ENCODE results near the gene CCL7.

DNA sequence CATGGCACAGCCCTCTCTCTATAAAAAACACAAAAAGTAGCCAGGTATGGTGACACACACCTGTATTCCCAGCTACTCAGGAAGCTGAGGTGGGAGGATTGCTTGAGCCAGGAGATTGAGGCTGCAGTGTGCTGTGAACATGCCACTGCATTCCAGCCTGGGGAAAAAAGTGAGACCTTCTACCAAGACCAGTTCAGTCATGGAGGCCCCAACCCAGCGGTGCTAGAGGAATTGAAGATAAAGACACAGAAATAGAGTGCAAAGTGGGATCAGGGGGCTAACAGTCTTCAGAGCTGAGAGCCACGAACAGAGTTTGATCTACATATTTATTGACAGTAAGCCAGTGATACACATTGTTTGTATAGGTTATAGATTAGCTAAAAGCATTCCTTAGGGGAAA lies 33.6 kb downstream of the CCL7 start:
- TF ChIP-seq POLR2A (IDR thresholded peaks at IDR 0.05) = no peak
- TF ChIP-seq, protein P1, sequence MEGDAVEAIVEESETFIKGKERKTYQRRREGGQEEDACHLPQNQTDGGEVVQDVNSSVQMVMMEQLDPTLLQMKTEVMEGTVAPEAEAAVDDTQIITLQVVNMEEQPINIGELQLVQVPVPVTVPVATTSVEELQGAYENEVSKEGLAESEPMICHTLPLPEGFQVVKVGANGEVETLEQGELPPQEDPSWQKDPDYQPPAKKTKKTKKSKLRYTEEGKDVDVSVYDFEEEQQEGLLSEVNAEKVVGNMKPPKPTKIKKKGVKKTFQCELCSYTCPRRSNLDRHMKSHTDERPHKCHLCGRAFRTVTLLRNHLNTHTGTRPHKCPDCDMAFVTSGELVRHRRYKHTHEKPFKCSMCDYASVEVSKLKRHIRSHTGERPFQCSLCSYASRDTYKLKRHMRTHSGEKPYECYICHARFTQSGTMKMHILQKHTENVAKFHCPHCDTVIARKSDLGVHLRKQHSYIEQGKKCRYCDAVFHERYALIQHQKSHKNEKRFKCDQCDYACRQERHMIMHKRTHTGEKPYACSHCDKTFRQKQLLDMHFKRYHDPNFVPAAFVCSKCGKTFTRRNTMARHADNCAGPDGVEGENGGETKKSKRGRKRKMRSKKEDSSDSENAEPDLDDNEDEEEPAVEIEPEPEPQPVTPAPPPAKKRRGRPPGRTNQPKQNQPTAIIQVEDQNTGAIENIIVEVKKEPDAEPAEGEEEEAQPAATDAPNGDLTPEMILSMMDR (IDR thresholded peaks at IDR 0.05) = no peak
- no peak for TF ChIP-seq EP300 (IDR thresholded peaks at IDR 0.05; ENCODE audit: low read depth)

Measured in transverse colon (tissue), 3 donors.